K562 (cell line): ENCODE measurements around the gene ZACN. TPM values are rescaled to one million over a fixed set of nuclear protein-coding genes. Genes with fewer than 3 reads are reported as not detected.

ENCODE experiments used
- ATAC-seq: fragments of 200-7000 bp; cut with Tn5 transposase; 3 replicates; pipeline ENCODE4 v1.9.1; 2020; ENCODE audit warnings: moderate library complexity
- BruUV-seq: library from RNA; stranded (reverse); fragments of 400-500 nt; replicated peaks from 2 replicates; lab custom pipeline; 2021; lab: Mats Ljungman, UMichigan
- CTCF ChIA-PET: fragments of 300-600 bp; formaldehyde crosslinking; extraction: SDS; loops from one replicate; lab custom pipeline; 2021; ENCODE audit warnings: low intra/inter-chr PET ratio; lab: Yijun Ruan, JAX
- POLR2A ChIA-PET: fragments of 300-600, 350-650 bp; sonication (Branson Sonifier 250); formaldehyde crosslinking; extraction: SDS; loops from one replicate; lab custom pipeline; 2021; ENCODE audit warnings: antibody characterized with exemption, inconsistent platforms; lab: Yijun Ruan, JAX
- DNase-seq, 4 experiments: peaks; one replicate each; pipeline versions ENCODE4 v3.0.0 to v3.0.0-alpha.2; 2011 to 2018; ENCODE audit warnings: low spot score in 3 of 4, mixed read lengths in 3 of 4; ENCODE audit errors: extremely low read depth in 1 of 4
- FAIRE-seq: peaks from 2 replicates; lab custom pipeline; 2011; peaks lifted over from hg19 to GRCh38; lab: Jason Lieb, UNC
- H2AFZ ChIP-seq: 2 replicates; pipeline ENCODE4 v1.6.0; 2011; ENCODE audit warnings: low read depth, low read length, control low read depth, inconsistent platforms
- H3K27ac ChIP-seq: fragments of 200-600 bp; 3 replicates; pipeline ENCODE4 v1.8.0; 2011; ENCODE audit warnings: low read depth, mild to moderate bottlenecking, control low read depth, inconsistent platforms, low read length, moderate library complexity, mixed read lengths; ENCODE audit errors: extremely low read depth
- H3K27me3 ChIP-seq, 2 experiments: fragments of 300-600 bp in 1 of 2; 2 replicates in 1 of 2; 3 replicates in 1 of 2; pipeline versions ENCODE4 v1.6.0 to v1.8.0; 2011; ENCODE audit warnings: inconsistent platforms in 2 of 2, low read length in 2 of 2, mild to moderate bottlenecking in 1 of 2, mixed read lengths in 1 of 2, moderate library complexity in 1 of 2; ENCODE audit not compliant: control insufficient read depth in 2 of 2, insufficient read depth in 2 of 2
- H3K36me3 ChIP-seq: fragments of 300-600 bp; 3 replicates; pipeline ENCODE4 v1.8.0; 2011; ENCODE audit warnings: mild to moderate bottlenecking, low read length, inconsistent platforms; ENCODE audit not compliant: control insufficient read depth, insufficient read depth
- H3K4me1 ChIP-seq, 2 experiments: fragments of 200-600 bp in 1 of 2; replicated peaks in 1 of 2; 2 replicates in 1 of 2; 3 replicates in 1 of 2; pipeline versions ENCODE4 v1.5.1 to v1.8.0; 2011; ENCODE audit warnings: inconsistent platforms in 2 of 2, low read length in 2 of 2, mild to moderate bottlenecking in 1 of 2, mixed read lengths in 1 of 2, moderate library complexity in 1 of 2; ENCODE audit not compliant: control insufficient read depth in 2 of 2, insufficient read depth in 2 of 2
- H3K4me2 ChIP-seq: 2 replicates; pipeline ENCODE4 v1.6.1; 2011; ENCODE audit warnings: low read length, control low read depth, inconsistent platforms, mixed read lengths; ENCODE audit not compliant: insufficient read depth
- H3K4me3 ChIP-seq: fragments of 200-600 bp; sonication (generic), shearing (Covaris generic); 2 replicates; pipeline ENCODE4 v1.5.1; 2016; ENCODE audit warnings: control low read depth, inconsistent platforms
- H3K79me2 ChIP-seq: fragments of 200-600 bp; 3 replicates; pipeline ENCODE4 v1.8.0; 2011; ENCODE audit warnings: low read length, inconsistent platforms; ENCODE audit not compliant: control insufficient read depth, insufficient read depth
- H3K9ac ChIP-seq, 2 experiments: 2 replicates each; pipeline versions ENCODE4 v1.6.0 to v1.6.1; 2011; ENCODE audit warnings: low read depth in 2 of 2, low read length in 2 of 2, control low read depth in 1 of 2, inconsistent platforms in 1 of 2, mild to moderate bottlenecking in 1 of 2, mixed read lengths in 1 of 2; ENCODE audit not compliant: insufficient read depth in 1 of 2
- H3K9me1 ChIP-seq: one replicate; pipeline ENCODE4 v1.6.0; 2011; ENCODE audit warnings: inconsistent platforms, mild to moderate bottlenecking, low read length, moderate library complexity; ENCODE audit not compliant: control insufficient read depth, insufficient read depth
- H3K9me3 ChIP-seq: replicated peaks from 2 replicates; pipeline ENCODE4 v1.5.1; 2011; ENCODE audit warnings: low read depth, low read length, inconsistent platforms; ENCODE audit not compliant: control insufficient read depth, insufficient read depth
- H4K20me1 ChIP-seq: replicated peaks from 2 replicates; pipeline ENCODE4 v1.6.1; 2011; ENCODE audit warnings: low read length, inconsistent platforms, mixed read lengths; ENCODE audit not compliant: control insufficient read depth, insufficient read depth
- EHMT2 ChIP-seq: fragments of 450-650 bp; IDR thresholded peaks from 2 replicates; pipeline ENCODE4 v1.6.1; 2018; ENCODE audit warnings: antibody characterized with exemption
- IRF2 ChIP-seq: sonication (generic); formaldehyde crosslinking; IDR thresholded peaks from 2 replicates; pipeline ENCODE4 v1.8.1; 2022; ENCODE audit warnings: mild to moderate bottlenecking, missing genetic modification reagents
- PHB ChIP-seq: fragments of 250-450 bp; sonication (Bioruptor Pico); IDR thresholded peaks from 2 replicates; pipeline ENCODE4 v1.5.0; 2021
- POLR2G ChIP-seq: fragments of 200-400 bp; formaldehyde crosslinking; IDR thresholded peaks from 2 replicates; pipeline ENCODE4 v1.6.1; 2017; ENCODE audit warnings: low read depth, mild to moderate bottlenecking, antibody characterized with exemption, low read length, moderate library complexity
- PRMT5 ChIP-seq: sonication (generic); formaldehyde crosslinking; IDR thresholded peaks from 2 replicates; pipeline ENCODE4 v1.5.0; 2020; ENCODE audit warnings: missing genetic modification reagents
- TOE1 ChIP-seq, 2 experiments: fragments of 450-650 bp in 1 of 2; sonication (generic) in 1 of 2; formaldehyde crosslinking in 1 of 2; IDR thresholded peaks; 2 replicates each; pipeline versions ENCODE4 v1.7.1 to v1.8.0; 2016 to 2022; ENCODE audit warnings: borderline replicate concordance in 2 of 2, mild to moderate bottlenecking in 2 of 2, antibody characterized with exemption in 1 of 2, inconsistent platforms in 1 of 2, low read depth in 1 of 2, missing genetic modification reagents in 1 of 2, moderate library complexity in 1 of 2
- ZBTB33 ChIP-seq: sonication (generic); formaldehyde crosslinking; IDR thresholded peaks from 2 replicates; pipeline ENCODE4 v1.8.1; 2023; ENCODE audit warnings: mild to moderate bottlenecking, missing genetic modification reagents
- ZFP36 ChIP-seq: fragments of 150-350 bp; IDR thresholded peaks from 2 replicates; pipeline ENCODE4 v1.6.1; 2018; ENCODE audit warnings: low read length, low read depth; ENCODE audit not compliant: partially characterized antibody
- ZHX1 ChIP-seq: fragments of 150-350 bp; conservative IDR thresholded peaks from 2 replicates; pipeline ENCODE4 v1.6.1; 2014; ENCODE audit warnings: low read length
- ZNF212 ChIP-seq: fragments of 450-650 bp; formaldehyde crosslinking; IDR thresholded peaks from 2 replicates; pipeline ENCODE4 v1.4.0; 2020; ENCODE audit warnings: mild to moderate bottlenecking
- ZNF274 ChIP-seq: IDR thresholded peaks from 2 replicates; pipeline ENCODE4 v1.6.1; 2011; ENCODE audit warnings: low read depth, mild to moderate bottlenecking, low read length, moderate library complexity, borderline replicate concordance
- ZNF431 ChIP-seq: sonication (generic); formaldehyde crosslinking; IDR thresholded peaks from 2 replicates; pipeline ENCODE4 v1.8.0; 2022; ENCODE audit warnings: mild to moderate bottlenecking, missing genetic modification reagents
- ZNF507 ChIP-seq: conservative IDR thresholded peaks from 2 replicates; pipeline ENCODE4 v1.6.1; 2017; ENCODE audit warnings: missing genetic modification characterization, missing compliant biosample characterization
- ZNF830 ChIP-seq: fragments of 250-450 bp; sonication (Bioruptor Pico); IDR thresholded peaks from 2 replicates; pipeline ENCODE4 v1.5.0; 2021; ENCODE audit warnings: mild to moderate bottlenecking
- WGBS: fragments of 100-300 bp; shearing (Covaris generic); methylation state at CpG from one replicate; pipeline ENCODE4 v1.1.6; 2016; ENCODE audit warnings: low coverage, mixed read lengths; ENCODE audit not compliant: insufficient coverage; ENCODE audit errors: missing lambda C conversion rate; 5-methylcytosine and 5-hydroxymethylcytosine counted together
- in situ Hi-C: fragments of 300-500 bp; cut with MboI; formaldehyde crosslinking; loops from 4 replicates; pipeline ENCODE4 v1.15.0; 2018; ENCODE audit warnings: inconsistent platforms, mixed read lengths
- intact Hi-C: fragments of 100-400 bp; cut with micrococcal nuclease; formaldehyde crosslinking; loops from 2 replicates; pipeline ENCODE4 v1.14.2; 2022
- polyA plus RNA-seq, 8 experiments: library from polyadenylated mRNA; depleted of rRNA in 4 of 8; stranded (reverse) in 5 of 8; unstranded in 3 of 8; fragments of >200 nt; fragmentation: Nextera tagmentation in 2 of 8; fragmentation: Illumina TruSeq in 1 of 8; extraction: Ambion mirVana in 2 of 8; extraction: Trizol in 1 of 8; gene quantifications; 2 replicates each; pipeline versions ENCODE4 v1.2.1 to v1.2.3, GENCODE V29; 2011 to 2014; ENCODE audit warnings: inconsistent platforms in 1 of 8, missing spikeins in 1 of 8
- total RNA-seq, 7 experiments: library from RNA; depleted of rRNA in 6 of 7; stranded (reverse); fragments of >200 nt in 6 of 7; fragmentation: Illumina TruSeq in 2 of 7; extraction: Trizol in 2 of 7; gene quantifications; 2 replicates each; pipeline versions ENCODE4 v1.2.1 to v1.2.3, GENCODE V29; 2011 to 2021; ENCODE audit warnings: low replicate concordance in 1 of 7

ZACN gene
- total and polyA plus RNA-seq, 9 of the 15 experiments (the other 6 are each of a cell fraction or from before 2014, with no cell fraction given), result 0.07 TPM; not detected in 8

DNA sequence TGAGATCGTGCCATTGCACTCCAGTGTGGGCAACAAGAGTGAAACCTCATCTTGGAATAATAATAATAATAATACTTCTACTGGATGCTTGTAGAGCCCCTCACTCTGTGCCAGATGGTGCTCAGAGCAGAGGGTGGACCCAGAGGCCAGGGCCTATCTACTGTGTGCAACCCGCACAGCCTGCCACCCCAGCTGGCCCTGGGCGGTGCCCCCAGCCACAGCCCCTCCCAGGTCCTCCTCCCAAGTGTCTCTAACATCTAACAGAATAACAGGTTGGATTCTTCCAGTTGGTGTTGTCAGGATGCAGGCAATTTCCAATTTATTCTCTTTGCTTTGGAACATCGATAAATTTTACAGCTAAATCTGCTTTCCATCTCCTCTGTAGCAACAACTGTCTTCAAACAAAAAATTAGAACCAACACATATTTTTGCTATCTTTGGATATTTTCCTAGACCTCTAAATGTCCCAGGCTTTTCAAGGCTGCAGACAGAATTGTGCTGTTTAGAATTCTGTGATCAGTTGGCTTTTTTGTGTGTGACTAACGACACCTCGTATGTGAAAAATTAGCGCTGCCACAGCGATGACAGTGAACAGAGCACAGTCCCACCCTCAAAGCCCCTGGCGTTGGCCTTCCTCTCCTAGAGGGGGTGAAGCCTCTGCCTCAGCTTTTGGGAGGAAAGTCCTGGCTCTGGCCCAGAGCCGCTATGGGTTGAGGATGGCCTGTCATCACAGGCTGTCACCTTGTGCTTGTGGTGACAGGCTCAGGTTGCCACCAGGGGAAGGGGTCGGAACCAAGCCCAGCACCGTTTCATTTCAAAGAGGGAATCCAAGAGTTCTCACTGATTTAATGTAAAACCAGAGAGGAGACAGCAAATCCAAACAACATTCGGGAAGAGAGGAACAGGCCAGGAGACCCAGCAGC is 44.3 kb upstream of the ZACN start (continued):
- no peak for TF ChIP-seq ZHX1
- no peak for TF ChIP-seq ZNF507

- Histone ChIP-seq H3K36me3 (peaks cover 40% of the 10 kb centered on the region; the same call in 2 of the 3 replicates), H3K79me2 (no peaks in the 10 kb centered on the region), H3K4me3 (no peak overlapping the region), H3K9me1 (no peaks in the 10 kb centered on the region), H4K20me1 (0 out of 2 replicates have a peak, but pooled peaks cover 9% of the 10 kb centered on the region), H3K4me1 (peaks cover 0 to 6% of the 10 kb centered on the region in 2 experiments; a peak in 2 of 5 replicates), H2AFZ (no peak overlapping the region), H3K4me2 (no peak overlapping the region), H3K27me3 (no peaks in the 10 kb centered on the region), H3K9ac (peak overlapping the region in 1 of 2 experiments; percentile 62; a peak in 2 of 4 replicates), H3K9me3 (no peaks in the 10 kb centered on the region), H3K27ac (no peak overlapping the region)
- intact Hi-C loops, result no loop called here
- BruUV-seq, result no TSS peak
- in situ Hi-C loops, result no loop called here
- POLR2A ChIA-PET, result interaction anchor here (0.7 to 1.2 kb wide), 4 partner anchors 10 to 1614 kb away, joined by 3 to 4 read pairs (median 4); no protein-coding TSS in a partner anchor
- FAIRE-seq (no peak), ATAC-seq (no peak; the same call in 2 of the 3 replicates), DNase-seq (no peak)
- CTCF ChIA-PET, result no interaction called here
- 71% methylated on average over 20 of the region's 22 CpGs for WGBS
- TF ChIP-seq TOE1 (IDR thresholded peaks at IDR 0.05; ENCODE audit: borderline replicate concordance) (no peak), TOE1 (CRISPR knock-in tag; IDR thresholded peaks at IDR 0.05; ENCODE audit: borderline replicate concordance, low read depth) (no peak), PRMT5 (no peak), ZNF431 (CRISPR knock-in tag) (no peak), ZBTB33 (CRISPR knock-in tag) (peak; percentile 41; the same call in 1 of the 2 replicates), EHMT2 (no peak), IRF2 (no peak), ZFP36 (no peak), ZNF830 (no peak), PHB (no peak), ZNF212 (CRISPR knock-in tag) (no peak), ZNF274 (no peak), POLR2G (peak; percentile 39; the same call in 1 of the 2 replicates)
Measured at GRCh38 chr17:76036497-76037261, 42.3 kb upstream of the ZACN start.
